Measurements from ENCODE around the gene PTHLH. TPM values are rescaled to one million over a fixed set of nuclear protein-coding genes. Genes with fewer than 3 reads are reported as not detected.

PTHLH gene
- total RNA-seq, 1 experiment from 2014 or later: 0.35 TPM

DNA sequence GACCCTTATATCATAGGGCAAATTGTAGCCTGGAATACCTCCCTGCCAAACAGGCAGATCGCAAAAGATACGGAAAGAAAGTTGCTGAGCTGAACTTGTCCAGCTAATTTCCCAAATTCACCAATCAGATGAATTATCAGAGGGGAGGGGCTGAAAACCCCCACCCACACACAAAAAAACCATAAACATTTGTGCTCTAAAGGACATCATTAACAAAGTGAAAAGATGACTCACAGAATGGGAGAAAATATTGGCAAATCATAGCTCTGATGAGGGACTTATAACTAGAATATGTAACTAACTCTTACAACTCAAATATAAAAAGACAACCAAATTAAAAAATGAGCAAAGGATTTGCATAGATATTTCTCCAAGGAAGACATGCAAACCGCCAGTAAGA is 36.3 kb downstream of the PTHLH start:
- Histone ChIP-seq H4K91ac (ENCODE audit: insufficient read length, low read depth, low read length) (no peak overlapping the region), H4K5ac (ENCODE audit: insufficient read length, low read depth, low read length) (no peak overlapping the region), H2BK20ac (ENCODE audit: low read depth, low read length, poor library complexity, severe bottlenecking) (no peak overlapping the region), H3K9me3 (ENCODE audit: control insufficient read depth, low read depth, low read length) (no peaks in the 10 kb centered on the region), H3K4me2 (ENCODE audit: insufficient read depth, insufficient read length, low read length) (no peak overlapping the region), H3K79me2 (ENCODE audit: insufficient read depth, low read length) (no peaks in the 10 kb centered on the region), H2AFZ (ENCODE audit: low read length) (no peak overlapping the region), H2BK12ac (ENCODE audit: insufficient read length, low read depth, low read length) (no peak overlapping the region), H3K9ac (ENCODE audit: extremely low read depth, insufficient read length, low read length) (no peak overlapping the region), H3K4ac (ENCODE audit: low read depth, low read length) (no peak overlapping the region), H3K56ac (ENCODE audit: insufficient read length, low read depth, low read length) (no peak overlapping the region), H4K20me1 (ENCODE audit: control insufficient read depth, insufficient read depth, insufficient read length) (no peaks in the 10 kb centered on the region), H3K79me1 (ENCODE audit: insufficient read depth, low read depth, low read length, poor library complexity, severe bottlenecking) (no peaks in the 10 kb centered on the region), H4K8ac (replicated peaks; ENCODE audit: insufficient read length, low read depth, low read length) (no peak overlapping the region), H3K14ac (ENCODE audit: insufficient read depth, low read length) (no peak overlapping the region), H2AK5ac (ENCODE audit: insufficient read length, low read length) (no peak overlapping the region), H3K4me1 (ENCODE audit: insufficient read depth, low read length) (no peaks in the 10 kb centered on the region), H3K23me2 (ENCODE audit: insufficient read length, low read depth, low read length, poor library complexity, severe bottlenecking) (no peaks in the 10 kb centered on the region), H2BK15ac (ENCODE audit: low read depth, low read length) (no peak overlapping the region), H2BK5ac (ENCODE audit: insufficient read length, low read length) (no peak overlapping the region), H3K27me3 (ENCODE audit: insufficient read depth, low read length) (no peaks in the 10 kb centered on the region; the same call in 1 of the 2 replicates), H3K23ac (ENCODE audit: insufficient read length, low read depth, low read length) (no peak overlapping the region), H3K18ac (ENCODE audit: insufficient read length, low read depth, low read length) (no peak overlapping the region), H3T11ph (ENCODE audit: low read length) (no peak overlapping the region), H2BK120ac (ENCODE audit: low read depth, low read length, poor library complexity, severe bottlenecking) (no peak overlapping the region), H3K27ac (ENCODE audit: insufficient read length, low read depth, low read length) (no peak overlapping the region)
- WGBS (ENCODE audit: extremely low coverage, insufficient read length, low lambda C conversion rate): no CpG with 5 or more reads among the region's 3 CpGs
- H3K36me3 Mint-ChIP-seq (ENCODE audit: insufficient read depth in 1 of 3, low read depth in 3 of 3): peaks cover 0 to 4% (median 0%) of the 10 kb centered on the region in 3 experiments; a peak in 1 of 7 replicates
- H3K9me3 Mint-ChIP-seq: no peaks in the 10 kb centered on the region; a peak in 2 of 5 replicates
- no peak overlapping the region for H3K27ac Mint-ChIP-seq
- H3K27me3 Mint-ChIP-seq (ENCODE audit: low read depth): no peaks in the 10 kb centered on the region
- H3K4me3 Mint-ChIP-seq: no peak overlapping the region
- TF ChIP-seq, protein P1, sequence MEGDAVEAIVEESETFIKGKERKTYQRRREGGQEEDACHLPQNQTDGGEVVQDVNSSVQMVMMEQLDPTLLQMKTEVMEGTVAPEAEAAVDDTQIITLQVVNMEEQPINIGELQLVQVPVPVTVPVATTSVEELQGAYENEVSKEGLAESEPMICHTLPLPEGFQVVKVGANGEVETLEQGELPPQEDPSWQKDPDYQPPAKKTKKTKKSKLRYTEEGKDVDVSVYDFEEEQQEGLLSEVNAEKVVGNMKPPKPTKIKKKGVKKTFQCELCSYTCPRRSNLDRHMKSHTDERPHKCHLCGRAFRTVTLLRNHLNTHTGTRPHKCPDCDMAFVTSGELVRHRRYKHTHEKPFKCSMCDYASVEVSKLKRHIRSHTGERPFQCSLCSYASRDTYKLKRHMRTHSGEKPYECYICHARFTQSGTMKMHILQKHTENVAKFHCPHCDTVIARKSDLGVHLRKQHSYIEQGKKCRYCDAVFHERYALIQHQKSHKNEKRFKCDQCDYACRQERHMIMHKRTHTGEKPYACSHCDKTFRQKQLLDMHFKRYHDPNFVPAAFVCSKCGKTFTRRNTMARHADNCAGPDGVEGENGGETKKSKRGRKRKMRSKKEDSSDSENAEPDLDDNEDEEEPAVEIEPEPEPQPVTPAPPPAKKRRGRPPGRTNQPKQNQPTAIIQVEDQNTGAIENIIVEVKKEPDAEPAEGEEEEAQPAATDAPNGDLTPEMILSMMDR (conservative IDR thresholded peaks at IDR 0.05): no peak
- no peaks in the 10 kb centered on the region for H3K4me1 Mint-ChIP-seq
- no peak for DNase-seq

Measured in H9 (cell line).